WERI-Rb-1 (cell line): ENCODE results near the gene TSPAN12.
"Not testable (repeated sequence)": the region's sequence is repeated elsewhere in the genome, so short reads cannot be mapped to it uniquely, and the experiment has no call there.

Source experiments
- DNase-seq: peaks from one replicate; pipeline ENCODE4 v3.0.0-alpha.2; 2020
- H3K27ac ChIP-seq: fragments of 250-450 bp; sonication (Bioruptor Pico); 2 replicates; pipeline ENCODE4 v1.5.1; 2020; ENCODE audit warnings: mild to moderate bottlenecking, moderate library complexity
- H3K27me3 ChIP-seq: fragments of 250-450 bp; sonication (Bioruptor Pico); 2 replicates; pipeline ENCODE4 v1.5.1; 2021; ENCODE audit warnings: mild to moderate bottlenecking, low read depth, moderate library complexity; ENCODE audit not compliant: insufficient read depth, severe bottlenecking
- H3K36me3 ChIP-seq: fragments of 250-450 bp; sonication (Bioruptor Pico); 2 replicates; pipeline ENCODE4 v1.5.1; 2020; ENCODE audit warnings: mild to moderate bottlenecking, moderate library complexity
- H3K4me3 ChIP-seq: 2 replicates; pipeline ENCODE4 v1.5.1; 2011; ENCODE audit warnings: low read depth, mild to moderate bottlenecking, control low read depth, low read length
- H3K9me3 ChIP-seq: fragments of 250-450 bp; sonication (Bioruptor Pico); 2 replicates; pipeline ENCODE4 v1.5.1; 2021; ENCODE audit warnings: mild to moderate bottlenecking, moderate library complexity; ENCODE audit not compliant: severe bottlenecking
- TF ChIP-seq, protein P1 (sequence below): IDR thresholded peaks from 2 replicates; pipeline ENCODE4 v1.5.1; 2011; ENCODE audit warnings: low read depth, mild to moderate bottlenecking, control low read depth, inconsistent platforms, low read length

Gene TSPAN12, protein sequence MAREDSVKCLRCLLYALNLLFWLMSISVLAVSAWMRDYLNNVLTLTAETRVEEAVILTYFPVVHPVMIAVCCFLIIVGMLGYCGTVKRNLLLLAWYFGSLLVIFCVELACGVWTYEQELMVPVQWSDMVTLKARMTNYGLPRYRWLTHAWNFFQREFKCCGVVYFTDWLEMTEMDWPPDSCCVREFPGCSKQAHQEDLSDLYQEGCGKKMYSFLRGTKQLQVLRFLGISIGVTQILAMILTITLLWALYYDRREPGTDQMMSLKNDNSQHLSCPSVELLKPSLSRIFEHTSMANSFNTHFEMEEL

DNA sequence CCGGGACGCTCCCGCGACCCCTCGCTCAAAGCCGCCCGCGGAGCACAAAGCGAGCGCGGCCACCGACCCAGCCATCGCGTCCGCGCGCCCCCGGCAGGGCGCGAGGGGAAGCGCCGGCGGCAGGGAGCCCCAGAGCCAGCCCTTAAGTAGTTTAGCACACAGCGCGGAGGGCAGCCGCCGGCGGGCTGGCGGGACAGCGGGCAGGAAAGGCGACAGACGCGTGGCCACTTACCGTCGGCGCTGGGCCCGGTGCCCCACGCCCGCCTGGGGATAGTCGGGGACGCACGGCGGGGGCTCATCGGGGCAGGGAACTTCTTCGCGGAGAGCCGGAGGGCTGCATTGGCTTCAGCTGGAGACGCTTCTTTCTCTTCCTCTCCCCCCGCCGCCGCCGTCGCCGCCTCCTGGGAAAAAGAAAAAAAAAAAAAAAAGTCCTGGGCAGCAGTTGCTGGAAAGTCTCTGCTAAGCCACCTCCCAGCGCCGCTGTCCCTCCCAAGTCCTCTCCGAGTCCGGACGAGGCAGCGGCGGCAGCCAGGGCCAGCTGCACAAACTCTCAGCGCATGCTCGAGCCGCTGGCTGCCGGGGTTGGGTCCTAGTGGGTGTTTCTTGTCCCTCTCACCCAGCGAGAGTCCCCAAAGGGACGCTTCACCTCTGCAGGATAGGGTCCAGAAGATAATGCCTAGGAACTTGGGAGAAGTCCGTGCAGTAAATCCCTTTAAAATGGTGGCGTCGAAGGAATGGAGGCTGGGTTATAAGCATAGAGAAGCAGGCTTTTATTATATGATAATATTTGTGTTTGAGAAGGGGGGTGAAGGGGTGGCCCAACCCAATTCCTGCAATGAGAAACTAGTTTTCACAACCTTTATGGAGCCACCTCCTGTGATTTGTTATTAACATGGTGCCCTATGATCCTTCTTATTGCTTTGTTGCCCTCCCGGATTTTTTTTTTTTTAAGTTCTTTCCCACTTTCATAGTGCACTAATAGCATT lies at the start of gene TSPAN12:
Gene TSPAN12, minus strand, starts transcription at position 557 of the 986 bp plus-strand sequence. CDS start 1,381 bp downstream, outside the sequence.
- Histone ChIP-seq H3K36me3 (no peaks in the 10 kb centered on the region; the same call in 1 of the 2 replicates), H3K4me3 (peak within 1 kb of the TSS; percentile 84), H3K9me3 (no peaks in the 10 kb centered on the region), H3K27ac (peak within 1 kb of the TSS; percentile 94), H3K27me3 (no peaks in the 10 kb centered on the region)
- DNase-seq, result peak; percentile 89
- TF ChIP-seq, protein P1, sequence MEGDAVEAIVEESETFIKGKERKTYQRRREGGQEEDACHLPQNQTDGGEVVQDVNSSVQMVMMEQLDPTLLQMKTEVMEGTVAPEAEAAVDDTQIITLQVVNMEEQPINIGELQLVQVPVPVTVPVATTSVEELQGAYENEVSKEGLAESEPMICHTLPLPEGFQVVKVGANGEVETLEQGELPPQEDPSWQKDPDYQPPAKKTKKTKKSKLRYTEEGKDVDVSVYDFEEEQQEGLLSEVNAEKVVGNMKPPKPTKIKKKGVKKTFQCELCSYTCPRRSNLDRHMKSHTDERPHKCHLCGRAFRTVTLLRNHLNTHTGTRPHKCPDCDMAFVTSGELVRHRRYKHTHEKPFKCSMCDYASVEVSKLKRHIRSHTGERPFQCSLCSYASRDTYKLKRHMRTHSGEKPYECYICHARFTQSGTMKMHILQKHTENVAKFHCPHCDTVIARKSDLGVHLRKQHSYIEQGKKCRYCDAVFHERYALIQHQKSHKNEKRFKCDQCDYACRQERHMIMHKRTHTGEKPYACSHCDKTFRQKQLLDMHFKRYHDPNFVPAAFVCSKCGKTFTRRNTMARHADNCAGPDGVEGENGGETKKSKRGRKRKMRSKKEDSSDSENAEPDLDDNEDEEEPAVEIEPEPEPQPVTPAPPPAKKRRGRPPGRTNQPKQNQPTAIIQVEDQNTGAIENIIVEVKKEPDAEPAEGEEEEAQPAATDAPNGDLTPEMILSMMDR, result peak; percentile 77

DNA sequence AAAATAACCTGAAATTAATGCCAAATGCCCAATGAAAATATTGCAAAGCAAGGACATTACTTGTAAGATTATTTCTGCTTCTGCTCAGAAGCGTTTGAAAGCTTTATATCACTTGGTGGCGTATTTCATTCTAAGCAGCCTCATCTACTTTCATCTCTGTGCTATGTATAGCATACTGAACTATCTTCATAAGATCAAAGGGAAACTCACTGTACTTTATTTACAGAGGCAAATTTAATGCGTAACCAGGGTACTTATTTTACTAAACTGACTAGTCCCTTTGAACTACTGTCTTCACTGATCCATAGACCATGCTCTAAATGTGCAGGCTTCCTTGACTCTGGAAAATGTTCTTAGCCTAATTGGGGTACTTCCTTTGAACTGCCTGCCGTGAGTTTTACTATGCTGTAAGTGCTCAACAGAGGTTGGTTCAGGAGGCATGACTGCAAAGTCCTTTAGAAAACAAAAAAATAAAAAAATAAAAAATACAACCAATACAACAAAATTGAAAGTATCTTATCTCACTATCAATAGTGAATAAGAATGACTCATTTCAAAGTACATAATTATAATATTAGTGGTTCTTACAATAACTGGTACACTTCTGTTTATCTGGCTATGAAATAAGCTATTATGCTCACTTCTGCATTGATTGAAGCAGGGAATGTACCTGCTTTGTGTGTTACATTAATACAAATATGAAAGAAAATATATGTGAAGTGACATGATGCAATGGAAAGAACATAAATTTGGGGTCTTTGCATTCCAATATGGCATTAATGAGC lies 41.0 kb upstream of the TSPAN12 start:
- H3K27me3 ChIP-seq, result no peaks in the 10 kb centered on the region
- H3K27ac ChIP-seq, result no peak overlapping the region
- H3K4me3 ChIP-seq, result no peak overlapping the region
- DNase-seq, result no peak
- TF ChIP-seq, protein P1, result no peak
- peaks cover 9% of the 10 kb centered on the region for H3K9me3 ChIP-seq
- no peaks in the 10 kb centered on the region for H3K36me3 ChIP-seq

DNA sequence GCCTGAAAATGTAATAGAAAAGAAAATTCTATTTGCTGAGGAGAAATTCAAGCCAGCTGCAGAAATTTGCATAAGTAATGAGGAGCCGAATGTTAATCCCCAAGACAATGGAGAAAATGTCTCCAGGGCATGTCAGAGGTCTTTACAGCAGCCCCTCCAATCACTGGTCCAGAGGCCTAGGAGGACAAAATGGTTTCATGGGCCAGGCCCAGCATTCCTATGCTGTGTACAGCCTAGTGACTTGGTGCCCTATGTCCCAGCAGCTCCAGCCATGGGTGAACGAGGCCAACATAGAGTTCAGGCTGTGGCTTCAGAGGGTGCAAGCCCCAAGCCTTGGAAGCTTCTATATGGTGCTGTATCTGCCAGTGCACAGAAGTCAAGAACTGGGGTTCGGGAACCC lies 37.3 kb upstream of the TSPAN12 start:
- not testable (repeated sequence) for H3K36me3 ChIP-seq, DNase-seq, H3K27me3 ChIP-seq, H3K27ac ChIP-seq, H3K4me3 ChIP-seq
- peaks cover 17% of the 10 kb centered on the region for H3K9me3 ChIP-seq

DNA sequence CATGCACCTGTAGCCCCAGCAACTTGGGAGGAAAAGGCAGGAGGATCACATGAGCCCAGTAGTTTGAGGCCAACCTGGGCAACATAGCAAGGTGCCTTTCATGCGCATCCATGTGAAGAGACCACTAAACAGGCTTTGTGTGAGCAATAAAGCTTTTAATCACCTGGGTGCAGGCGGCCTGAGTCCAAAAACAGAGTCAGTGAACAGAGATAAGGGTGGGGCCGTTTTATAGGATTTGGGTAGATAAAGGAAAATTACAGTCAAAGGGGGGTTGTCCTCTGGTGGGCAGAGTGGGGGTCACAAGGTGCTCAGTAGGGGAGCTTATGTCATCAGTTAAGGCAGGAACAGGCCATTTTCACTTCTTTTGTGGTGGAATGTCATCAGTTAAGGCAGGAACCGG lies 27.7 kb upstream of the TSPAN12 start:
- not testable (repeated sequence) for H3K9me3 ChIP-seq, DNase-seq, H3K4me3 ChIP-seq, H3K27ac ChIP-seq, H3K27me3 ChIP-seq, H3K36me3 ChIP-seq

DNA sequence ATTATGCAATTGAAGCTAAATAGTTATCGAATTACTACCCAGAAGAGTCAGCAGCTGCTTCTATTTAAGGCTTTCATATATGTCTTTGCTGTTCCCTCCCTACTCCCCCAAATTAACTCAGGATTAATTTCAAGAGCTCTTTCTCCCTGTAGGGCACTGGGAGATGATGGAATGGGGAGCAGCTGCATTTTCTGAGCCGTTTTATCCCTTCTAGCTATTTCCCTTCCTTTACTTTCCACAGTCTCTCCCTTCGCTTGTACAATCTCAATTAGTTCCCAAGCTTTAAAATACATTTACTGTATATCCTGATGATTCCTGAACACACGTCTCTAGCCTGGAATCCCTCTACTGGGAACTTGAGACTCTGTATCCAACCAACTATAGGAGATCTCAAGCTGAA lies 19.8 kb upstream of the TSPAN12 start:
- TF ChIP-seq, protein P1, result no peak
- no peak overlapping the region for H3K27ac ChIP-seq
- H3K9me3 ChIP-seq, result no peaks in the 10 kb centered on the region
- H3K4me3 ChIP-seq, result no peak overlapping the region
- no peaks in the 10 kb centered on the region for H3K36me3 ChIP-seq
- DNase-seq, result no peak
- H3K27me3 ChIP-seq, result no peaks in the 10 kb centered on the region

DNA sequence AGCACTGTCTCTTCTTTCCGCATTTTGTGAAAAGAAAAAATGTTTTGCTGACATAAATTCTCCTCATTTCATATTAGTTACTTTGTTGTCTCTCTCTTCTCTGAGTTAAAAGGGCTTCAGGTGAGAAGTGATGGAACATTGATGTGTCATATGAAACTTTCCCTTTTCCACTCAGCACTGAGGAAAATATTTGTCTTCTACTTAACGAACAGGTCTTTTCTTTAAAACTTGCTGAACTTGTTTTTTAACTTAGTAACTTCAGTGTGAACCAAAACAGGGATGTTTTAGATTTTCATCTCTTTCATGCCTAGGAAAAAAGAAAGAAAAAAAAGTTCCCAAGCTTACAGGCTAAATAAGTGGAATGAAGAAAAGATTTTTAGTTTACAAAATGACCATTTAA lies 19.0 kb upstream of the TSPAN12 start:
- no peak overlapping the region for H3K4me3 ChIP-seq
- H3K27ac ChIP-seq, result no peak overlapping the region
- H3K27me3 ChIP-seq, result no peaks in the 10 kb centered on the region
- TF ChIP-seq, protein P1, result no peak
- no peaks in the 10 kb centered on the region for H3K36me3 ChIP-seq
- no peak for DNase-seq
- H3K9me3 ChIP-seq, result no peaks in the 10 kb centered on the region
